SK-N-MC (cell line): ENCODE data around the gene THBS3.

Experiments used
- EZH2 ChIP-seq: fragments of 200-600 bp; sonication (generic); IDR thresholded peaks from one replicate; pipeline ENCODE4 v1.6.1; 2017; ENCODE audit warnings: antibody characterized with exemption
- POLR2AphosphoS5 ChIP-seq: IDR thresholded peaks from 2 replicates; pipeline ENCODE4 v1.6.1; 2012; ENCODE audit warnings: mild to moderate bottlenecking, low read depth, low read length, borderline replicate concordance

DNA sequence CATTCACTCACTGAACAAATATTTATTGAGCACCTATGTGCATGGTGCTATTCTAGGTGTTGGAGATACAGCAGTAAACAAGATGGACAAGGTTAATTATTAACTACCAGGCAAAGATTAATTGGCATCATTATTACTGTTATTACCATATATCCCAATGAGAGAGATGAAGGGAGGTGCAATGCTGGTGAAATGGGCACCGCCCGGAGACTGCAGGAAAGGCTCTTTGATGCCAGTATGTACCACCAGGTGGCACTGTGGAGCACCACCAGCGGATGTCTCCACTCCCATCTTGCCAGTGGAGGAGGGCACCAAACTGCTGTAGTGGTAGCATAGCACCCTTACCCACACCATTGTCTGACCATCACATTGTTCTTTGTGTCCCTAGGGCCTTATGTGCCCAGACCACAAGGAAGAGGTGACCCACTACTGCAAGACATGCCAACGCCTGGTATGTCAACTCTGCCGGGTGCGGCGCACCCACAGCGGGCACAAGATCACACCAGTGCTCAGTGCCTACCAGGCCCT lies 31.1 kb downstream of the THBS3 start:
- TF ChIP-seq EZH2 (no peak), POLR2AphosphoS5 (no peak)
